WTC11 (cell line): Measurements from ENCODE around the gene NSFL1C. TPM values are rescaled to one million over a fixed set of nuclear protein-coding genes. Genes with fewer than 3 reads are reported as not detected.

Experiments
- ATF1 ChIP-seq: sonication (generic); formaldehyde crosslinking; IDR thresholded peaks from 2 replicates; pipeline ENCODE4 v1.8.1; 2023; ENCODE audit warnings: mild to moderate bottlenecking, moderate library complexity, missing genetic modification reagents
- CREM ChIP-seq: sonication (generic); formaldehyde crosslinking; IDR thresholded peaks from 2 replicates; pipeline ENCODE4 v1.8.1; 2022; ENCODE audit warnings: mild to moderate bottlenecking, missing genetic modification reagents, moderate library complexity
- EMX1 ChIP-seq: fragments of 250-450 bp; sonication (Bioruptor Pico); IDR thresholded peaks from 2 replicates; pipeline ENCODE4 v1.8.0; 2021; ENCODE audit warnings: mild to moderate bottlenecking
- ESRRA ChIP-seq: sonication (generic); formaldehyde crosslinking; IDR thresholded peaks from 2 replicates; pipeline ENCODE4 v1.8.1; 2022; ENCODE audit warnings: mild to moderate bottlenecking, missing genetic modification reagents, borderline replicate concordance
- ETV6 ChIP-seq: sonication (generic); formaldehyde crosslinking; IDR thresholded peaks from 2 replicates; pipeline ENCODE4 v1.8.1; 2022; ENCODE audit warnings: mild to moderate bottlenecking, missing genetic modification reagents
- GABPB1 ChIP-seq: sonication (generic); formaldehyde crosslinking; IDR thresholded peaks from 2 replicates; pipeline ENCODE4 v1.8.1; 2023; ENCODE audit warnings: mild to moderate bottlenecking, missing genetic modification reagents
- GRHL2 ChIP-seq: fragments of 250-450 bp; sonication (Bioruptor Pico); IDR thresholded peaks from 2 replicates; pipeline ENCODE4 v1.8.0; 2022; ENCODE audit warnings: mild to moderate bottlenecking, moderate library complexity; ENCODE audit not compliant: insufficient replicate concordance, severe bottlenecking
- NR1H2 ChIP-seq: sonication (generic); formaldehyde crosslinking; IDR thresholded peaks from 2 replicates; pipeline ENCODE4 v1.9.0; 2021; ENCODE audit warnings: mild to moderate bottlenecking, moderate library complexity, missing genetic modification reagents
- PRRX2 ChIP-seq: fragments of 250-450 bp; sonication (Bioruptor Pico); IDR thresholded peaks from 2 replicates; pipeline ENCODE4 v1.8.0; 2021; ENCODE audit warnings: mild to moderate bottlenecking
- RORB ChIP-seq: fragments of 250-450 bp; sonication (Bioruptor Pico); IDR thresholded peaks from 2 replicates; pipeline ENCODE4 v1.9.0; 2021; ENCODE audit warnings: mild to moderate bottlenecking
- SMAD4 ChIP-seq: sonication (generic); formaldehyde crosslinking; IDR thresholded peaks from 2 replicates; pipeline ENCODE4 v1.8.0; 2022; ENCODE audit warnings: mild to moderate bottlenecking, missing genetic modification reagents
- SP1 ChIP-seq: sonication (generic); formaldehyde crosslinking; conservative IDR thresholded peaks from 2 replicates; pipeline ENCODE4 v1.8.1; 2022; ENCODE audit warnings: missing genetic modification reagents
- TCF7 ChIP-seq: sonication (generic); formaldehyde crosslinking; IDR thresholded peaks from 2 replicates; pipeline ENCODE4 v1.8.0; 2022; ENCODE audit warnings: mild to moderate bottlenecking, low read depth, missing genetic modification reagents, moderate library complexity
- ZNF121 ChIP-seq: sonication (generic); formaldehyde crosslinking; IDR thresholded peaks from 2 replicates; pipeline ENCODE4 v1.8.0; 2023; ENCODE audit warnings: missing genetic modification reagents
- ZNF416 ChIP-seq: fragments of 250-450 bp; sonication (Bioruptor Pico); IDR thresholded peaks from 2 replicates; pipeline ENCODE4 v1.9.0; 2021; ENCODE audit warnings: mild to moderate bottlenecking, inconsistent platforms
- ZNF423 ChIP-seq: fragments of 250-450 bp; sonication (Bioruptor Pico); IDR thresholded peaks from 2 replicates; pipeline ENCODE4 v2.1.2; 2022; ENCODE audit warnings: mild to moderate bottlenecking, moderate library complexity
- total RNA-seq: library from RNA; stranded (reverse); gene quantifications from 3 replicates; pipeline ENCODE4 v1.2.3, GENCODE V29; 2021
- TF ChIP-seq, protein P1 (sequence below): sonication (generic); formaldehyde crosslinking; IDR thresholded peaks from 2 replicates; pipeline ENCODE4 v1.8.1; 2022; ENCODE audit warnings: low read depth, mild to moderate bottlenecking, moderate library complexity, missing genetic modification reagents, borderline replicate concordance
- TF ChIP-seq, protein P2 (sequence below): sonication (generic); formaldehyde crosslinking; IDR thresholded peaks from 2 replicates; pipeline ENCODE4 v1.8.0; 2022; ENCODE audit warnings: mild to moderate bottlenecking, missing genetic modification reagents
- TF ChIP-seq, protein P3 (sequence below): sonication (generic); formaldehyde crosslinking; IDR thresholded peaks from 2 replicates; pipeline ENCODE4 v1.8.0; 2023; ENCODE audit warnings: missing genetic modification reagents
- TF ChIP-seq, protein P4 (sequence below): sonication (generic); formaldehyde crosslinking; IDR thresholded peaks from 2 replicates; pipeline ENCODE4 v1.8.1; 2022; ENCODE audit warnings: low read depth, missing genetic modification reagents, borderline replicate concordance
- TF ChIP-seq, protein P5 (sequence below): fragments of 250-450 bp; sonication (Bioruptor Pico); IDR thresholded peaks from 2 replicates; pipeline ENCODE4 v1.8.0; 2021; ENCODE audit warnings: mild to moderate bottlenecking
- TF ChIP-seq, protein P6 (sequence below): fragments of 250-450 bp; sonication (Bioruptor Pico); IDR thresholded peaks from 2 replicates; pipeline ENCODE4 v1.9.0; 2021; ENCODE audit warnings: mild to moderate bottlenecking
- TF ChIP-seq, protein P7 (sequence below): sonication (generic); formaldehyde crosslinking; IDR thresholded peaks from 2 replicates; pipeline ENCODE4 v1.8.1; 2022; ENCODE audit warnings: mild to moderate bottlenecking, missing genetic modification reagents, moderate library complexity, borderline replicate concordance
- TF ChIP-seq, protein P8 (sequence below): sonication (generic); formaldehyde crosslinking; IDR thresholded peaks from 2 replicates; pipeline ENCODE4 v1.8.0; 2022; ENCODE audit warnings: mild to moderate bottlenecking, missing genetic modification reagents

The NSFL1C gene
- total RNA-seq, 1 experiment from 2014 or later: 85.5 TPM

DNA sequence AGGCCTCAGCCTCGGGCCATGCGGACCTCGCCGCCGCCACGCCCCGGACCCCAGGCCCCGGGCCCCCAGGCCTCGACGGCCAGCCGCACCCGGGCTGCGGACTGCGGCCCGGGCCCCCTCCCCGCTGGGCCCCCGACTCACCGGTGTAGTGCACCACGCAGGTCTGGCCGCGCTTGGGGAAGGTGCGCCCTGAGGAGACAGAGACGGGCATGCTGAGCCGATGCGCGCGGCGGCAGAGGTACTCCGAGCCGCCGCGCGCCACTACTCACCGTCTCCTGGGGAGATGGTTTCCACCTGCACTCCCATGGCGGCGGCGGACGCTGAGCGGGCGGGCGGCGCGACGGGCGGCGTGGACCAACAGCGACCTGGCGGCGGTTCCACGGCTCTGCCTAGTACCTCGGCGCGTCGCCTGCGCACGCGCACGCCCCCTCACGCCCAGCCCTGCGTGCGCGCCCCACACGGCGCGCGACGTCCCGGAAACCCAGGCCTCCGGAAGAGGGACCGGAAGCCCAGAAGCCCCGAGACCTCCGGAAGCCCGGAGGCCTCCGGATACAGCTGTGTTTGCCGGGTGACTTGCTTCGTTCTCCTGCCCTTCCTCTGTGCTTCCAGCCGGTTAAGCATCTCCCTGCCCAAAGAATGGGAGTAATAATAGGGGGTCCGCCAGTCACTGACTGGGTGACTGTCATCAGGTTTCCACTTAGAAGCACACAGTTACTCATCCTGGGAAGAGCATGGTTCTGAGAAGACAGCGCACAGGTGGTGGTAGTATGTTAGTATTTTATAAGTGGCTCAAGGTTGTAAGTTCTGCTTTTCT, 73.7 kb downstream of the NSFL1C start, which contains the start of gene FKBP1A (continued):
- TF ChIP-seq, protein P1, sequence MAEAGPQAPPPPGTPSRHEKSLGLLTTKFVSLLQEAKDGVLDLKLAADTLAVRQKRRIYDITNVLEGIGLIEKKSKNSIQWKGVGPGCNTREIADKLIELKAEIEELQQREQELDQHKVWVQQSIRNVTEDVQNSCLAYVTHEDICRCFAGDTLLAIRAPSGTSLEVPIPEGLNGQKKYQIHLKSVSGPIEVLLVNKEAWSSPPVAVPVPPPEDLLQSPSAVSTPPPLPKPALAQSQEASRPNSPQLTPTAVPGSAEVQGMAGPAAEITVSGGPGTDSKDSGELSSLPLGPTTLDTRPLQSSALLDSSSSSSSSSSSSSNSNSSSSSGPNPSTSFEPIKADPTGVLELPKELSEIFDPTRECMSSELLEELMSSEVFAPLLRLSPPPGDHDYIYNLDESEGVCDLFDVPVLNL (CRISPR knock-in tag): no peak
- no peak for TF ChIP-seq NR1H2 (CRISPR knock-in tag)
- TF ChIP-seq GABPB1 (CRISPR knock-in tag): peak; percentile 31; the same call in 1 of the 2 replicates
- no peak for TF ChIP-seq ZNF423 (CRISPR knock-in tag)
- TF ChIP-seq TCF7 (CRISPR knock-in tag): no peak
- peak; percentile 91 for TF ChIP-seq ETV6 (CRISPR knock-in tag)
- TF ChIP-seq, protein P2, sequence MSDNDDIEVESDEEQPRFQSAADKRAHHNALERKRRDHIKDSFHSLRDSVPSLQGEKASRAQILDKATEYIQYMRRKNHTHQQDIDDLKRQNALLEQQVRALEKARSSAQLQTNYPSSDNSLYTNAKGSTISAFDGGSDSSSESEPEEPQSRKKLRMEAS: peak; percentile 22; the same call in 1 of the 2 replicates
- TF ChIP-seq GRHL2 (CRISPR knock-in tag): no peak
- no peak for TF ChIP-seq ZNF121 (CRISPR knock-in tag)
- TF ChIP-seq PRRX2 (CRISPR knock-in tag): no peak
- TF ChIP-seq SP1: 0 out of 2 replicates have a peak, but pooled peaks have one; percentile 31
- TF ChIP-seq RORB (CRISPR knock-in tag): no peak
- TF ChIP-seq ATF1 (CRISPR knock-in tag): no peak
- TF ChIP-seq, protein P3, sequence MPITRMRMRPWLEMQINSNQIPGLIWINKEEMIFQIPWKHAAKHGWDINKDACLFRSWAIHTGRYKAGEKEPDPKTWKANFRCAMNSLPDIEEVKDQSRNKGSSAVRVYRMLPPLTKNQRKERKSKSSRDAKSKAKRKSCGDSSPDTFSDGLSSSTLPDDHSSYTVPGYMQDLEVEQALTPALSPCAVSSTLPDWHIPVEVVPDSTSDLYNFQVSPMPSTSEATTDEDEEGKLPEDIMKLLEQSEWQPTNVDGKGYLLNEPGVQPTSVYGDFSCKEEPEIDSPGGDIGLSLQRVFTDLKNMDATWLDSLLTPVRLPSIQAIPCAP (CRISPR knock-in tag): no peak
- TF ChIP-seq, protein P4, sequence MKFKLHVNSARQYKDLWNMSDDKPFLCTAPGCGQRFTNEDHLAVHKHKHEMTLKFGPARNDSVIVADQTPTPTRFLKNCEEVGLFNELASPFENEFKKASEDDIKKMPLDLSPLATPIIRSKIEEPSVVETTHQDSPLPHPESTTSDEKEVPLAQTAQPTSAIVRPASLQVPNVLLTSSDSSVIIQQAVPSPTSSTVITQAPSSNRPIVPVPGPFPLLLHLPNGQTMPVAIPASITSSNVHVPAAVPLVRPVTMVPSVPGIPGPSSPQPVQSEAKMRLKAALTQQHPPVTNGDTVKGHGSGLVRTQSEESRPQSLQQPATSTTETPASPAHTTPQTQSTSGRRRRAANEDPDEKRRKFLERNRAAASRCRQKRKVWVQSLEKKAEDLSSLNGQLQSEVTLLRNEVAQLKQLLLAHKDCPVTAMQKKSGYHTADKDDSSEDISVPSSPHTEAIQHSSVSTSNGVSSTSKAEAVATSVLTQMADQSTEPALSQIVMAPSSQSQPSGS (CRISPR knock-in tag): no peak
- TF ChIP-seq SMAD4: no peak
- TF ChIP-seq ZNF416 (CRISPR knock-in tag): no peak
- TF ChIP-seq CREM (CRISPR knock-in tag): 0 out of 2 replicates have a peak, but pooled peaks have one; percentile 24
- TF ChIP-seq ESRRA (CRISPR knock-in tag): no peak
- TF ChIP-seq, protein P5, sequence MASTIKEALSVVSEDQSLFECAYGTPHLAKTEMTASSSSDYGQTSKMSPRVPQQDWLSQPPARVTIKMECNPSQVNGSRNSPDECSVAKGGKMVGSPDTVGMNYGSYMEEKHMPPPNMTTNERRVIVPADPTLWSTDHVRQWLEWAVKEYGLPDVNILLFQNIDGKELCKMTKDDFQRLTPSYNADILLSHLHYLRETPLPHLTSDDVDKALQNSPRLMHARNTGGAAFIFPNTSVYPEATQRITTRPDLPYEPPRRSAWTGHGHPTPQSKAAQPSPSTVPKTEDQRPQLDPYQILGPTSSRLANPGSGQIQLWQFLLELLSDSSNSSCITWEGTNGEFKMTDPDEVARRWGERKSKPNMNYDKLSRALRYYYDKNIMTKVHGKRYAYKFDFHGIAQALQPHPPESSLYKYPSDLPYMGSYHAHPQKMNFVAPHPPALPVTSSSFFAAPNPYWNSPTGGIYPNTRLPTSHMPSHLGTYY: no peak
- TF ChIP-seq EMX1: no peak
- TF ChIP-seq, protein P6, sequence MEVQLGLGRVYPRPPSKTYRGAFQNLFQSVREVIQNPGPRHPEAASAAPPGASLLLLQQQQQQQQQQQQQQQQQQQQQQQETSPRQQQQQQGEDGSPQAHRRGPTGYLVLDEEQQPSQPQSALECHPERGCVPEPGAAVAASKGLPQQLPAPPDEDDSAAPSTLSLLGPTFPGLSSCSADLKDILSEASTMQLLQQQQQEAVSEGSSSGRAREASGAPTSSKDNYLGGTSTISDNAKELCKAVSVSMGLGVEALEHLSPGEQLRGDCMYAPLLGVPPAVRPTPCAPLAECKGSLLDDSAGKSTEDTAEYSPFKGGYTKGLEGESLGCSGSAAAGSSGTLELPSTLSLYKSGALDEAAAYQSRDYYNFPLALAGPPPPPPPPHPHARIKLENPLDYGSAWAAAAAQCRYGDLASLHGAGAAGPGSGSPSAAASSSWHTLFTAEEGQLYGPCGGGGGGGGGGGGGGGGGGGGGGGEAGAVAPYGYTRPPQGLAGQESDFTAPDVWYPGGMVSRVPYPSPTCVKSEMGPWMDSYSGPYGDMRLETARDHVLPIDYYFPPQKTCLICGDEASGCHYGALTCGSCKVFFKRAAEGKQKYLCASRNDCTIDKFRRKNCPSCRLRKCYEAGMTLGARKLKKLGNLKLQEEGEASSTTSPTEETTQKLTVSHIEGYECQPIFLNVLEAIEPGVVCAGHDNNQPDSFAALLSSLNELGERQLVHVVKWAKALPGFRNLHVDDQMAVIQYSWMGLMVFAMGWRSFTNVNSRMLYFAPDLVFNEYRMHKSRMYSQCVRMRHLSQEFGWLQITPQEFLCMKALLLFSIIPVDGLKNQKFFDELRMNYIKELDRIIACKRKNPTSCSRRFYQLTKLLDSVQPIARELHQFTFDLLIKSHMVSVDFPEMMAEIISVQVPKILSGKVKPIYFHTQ (CRISPR knock-in tag): no peak
- TF ChIP-seq, protein P7, sequence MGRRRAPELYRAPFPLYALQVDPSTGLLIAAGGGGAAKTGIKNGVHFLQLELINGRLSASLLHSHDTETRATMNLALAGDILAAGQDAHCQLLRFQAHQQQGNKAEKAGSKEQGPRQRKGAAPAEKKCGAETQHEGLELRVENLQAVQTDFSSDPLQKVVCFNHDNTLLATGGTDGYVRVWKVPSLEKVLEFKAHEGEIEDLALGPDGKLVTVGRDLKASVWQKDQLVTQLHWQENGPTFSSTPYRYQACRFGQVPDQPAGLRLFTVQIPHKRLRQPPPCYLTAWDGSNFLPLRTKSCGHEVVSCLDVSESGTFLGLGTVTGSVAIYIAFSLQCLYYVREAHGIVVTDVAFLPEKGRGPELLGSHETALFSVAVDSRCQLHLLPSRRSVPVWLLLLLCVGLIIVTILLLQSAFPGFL (CRISPR knock-in tag): no peak
- TF ChIP-seq, protein P8, sequence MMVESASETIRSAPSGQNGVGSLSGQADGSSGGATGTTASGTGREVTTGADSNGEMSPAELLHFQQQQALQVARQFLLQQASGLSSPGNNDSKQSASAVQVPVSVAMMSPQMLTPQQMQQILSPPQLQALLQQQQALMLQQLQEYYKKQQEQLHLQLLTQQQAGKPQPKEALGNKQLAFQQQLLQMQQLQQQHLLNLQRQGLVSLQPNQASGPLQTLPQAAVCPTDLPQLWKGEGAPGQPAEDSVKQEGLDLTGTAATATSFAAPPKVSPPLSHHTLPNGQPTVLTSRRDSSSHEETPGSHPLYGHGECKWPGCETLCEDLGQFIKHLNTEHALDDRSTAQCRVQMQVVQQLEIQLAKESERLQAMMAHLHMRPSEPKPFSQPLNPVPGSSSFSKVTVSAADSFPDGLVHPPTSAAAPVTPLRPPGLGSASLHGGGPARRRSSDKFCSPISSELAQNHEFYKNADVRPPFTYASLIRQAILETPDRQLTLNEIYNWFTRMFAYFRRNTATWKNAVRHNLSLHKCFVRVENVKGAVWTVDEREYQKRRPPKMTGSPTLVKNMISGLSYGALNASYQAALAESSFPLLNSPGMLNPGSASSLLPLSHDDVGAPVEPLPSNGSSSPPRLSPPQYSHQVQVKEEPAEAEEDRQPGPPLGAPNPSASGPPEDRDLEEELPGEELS (CRISPR knock-in tag): peak; percentile 82; the same call in 1 of the 2 replicates
